SK-MEL-5 (cell line): ENCODE data around the gene SNX25. TPM values are rescaled to one million over a fixed set of nuclear protein-coding genes. Genes with fewer than 3 reads are reported as not detected.
"Not testable (repeated sequence)": the region's sequence is repeated elsewhere in the genome, so short reads cannot be mapped to it uniquely, and the experiment has no call there.

ENCODE experiments used
- DNase-seq: peaks from one replicate; pipeline ENCODE4 v3.0.0-alpha.2; 2016; ENCODE audit warnings: low read depth, low spot score
- in situ Hi-C: cut with HindIII; loops from 2 replicates; pipeline ENCODE4 v1.10.0; 2016; ENCODE audit warnings: low sequenced_read_pairs, high pct_unique_total_duplicates, low pct_unique_long_range_greater_than_20kb
- total RNA-seq: library from RNA; depleted of rRNA; stranded (reverse); fragments of >200 nt; shearing (Covaris generic); gene quantifications from 2 replicates; pipeline ENCODE4 v1.2.3, GENCODE V29; 2014

SNX25 gene
- total RNA-seq, 1 experiment from 2014 or later, result 57.8 TPM

DNA sequence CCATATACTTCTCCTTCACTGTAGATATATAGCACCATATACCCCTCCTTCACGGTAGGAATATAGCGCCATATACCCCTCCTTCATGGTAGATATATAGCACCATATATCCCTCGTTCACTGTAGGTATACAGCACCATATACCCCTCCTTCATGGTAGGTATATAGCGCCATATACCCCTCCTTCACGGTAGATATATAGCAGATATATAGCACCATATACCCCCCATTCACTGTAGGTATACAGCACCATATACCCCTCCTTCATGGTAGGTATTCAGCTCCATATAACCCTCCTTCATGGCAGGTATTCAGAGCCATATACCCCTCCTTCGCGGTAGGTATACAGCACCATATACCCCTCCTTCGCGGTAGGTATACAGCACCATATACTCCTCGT lies 12.5 kb downstream of the SNX25 start:
- in situ Hi-C loops, result no loop called here
- DNase-seq, result no peak

DNA sequence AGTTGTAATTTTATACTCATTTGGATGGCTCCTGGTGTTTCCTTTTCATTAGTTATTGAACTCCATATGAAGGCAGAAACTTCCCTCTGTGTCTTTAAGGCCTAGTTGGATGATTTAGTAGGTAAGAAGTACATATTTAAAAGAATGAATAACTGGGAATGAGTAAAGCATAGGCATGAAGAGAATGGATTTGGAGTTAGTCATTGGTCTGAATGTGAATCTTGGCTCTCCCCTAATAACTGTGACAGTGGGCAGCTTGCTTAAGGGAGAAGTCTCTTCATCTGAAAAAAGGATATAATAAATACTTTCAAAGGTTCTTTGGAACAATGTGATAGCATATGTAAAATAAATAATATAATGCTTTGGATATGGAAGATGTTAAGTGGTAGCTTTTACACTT lies 13.2 kb downstream of the SNX25 start:
- DNase-seq, result no peak
- in situ Hi-C loops, result no loop called here

DNA sequence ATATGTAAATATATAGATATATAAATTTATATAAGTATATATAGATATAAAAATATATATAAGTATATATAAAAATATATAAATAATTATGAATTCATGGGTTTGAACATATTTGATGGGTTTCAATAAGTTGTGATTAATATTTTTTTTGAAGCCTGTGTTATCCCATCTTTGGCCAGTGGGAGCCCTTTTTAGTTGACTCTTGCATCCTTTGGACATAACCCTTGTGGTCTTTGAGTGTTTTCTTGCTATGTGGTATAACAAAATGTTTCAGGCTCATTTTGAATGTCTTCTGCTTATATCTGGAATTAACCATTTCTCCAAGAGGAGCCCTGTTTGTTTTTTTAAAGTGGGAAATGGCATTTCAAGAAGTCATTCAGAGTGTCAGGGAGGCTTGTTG lies 15.2 kb downstream of the SNX25 start:
- in situ Hi-C loops, result no loop called here
- DNase-seq, result no peak

DNA sequence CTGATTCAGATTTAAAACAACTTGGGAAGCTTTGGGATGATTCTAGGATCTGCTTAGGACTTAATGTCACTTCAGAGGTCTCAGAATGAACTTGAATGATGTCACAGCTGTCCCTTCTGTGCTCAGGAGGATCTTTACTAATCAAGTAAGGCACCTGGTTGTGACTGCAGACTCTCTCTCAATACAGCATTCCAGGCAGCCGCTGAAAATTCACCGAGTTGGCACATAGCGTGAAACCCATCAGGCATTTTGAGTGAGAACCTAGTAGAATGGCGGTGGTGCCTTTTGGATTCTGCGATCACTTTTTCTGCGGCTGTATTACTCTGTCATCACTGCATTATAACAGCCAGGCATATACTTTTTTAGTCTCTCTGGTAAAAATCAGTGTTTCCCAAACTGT lies 16.5 kb downstream of the SNX25 start:
- no peak for DNase-seq
- in situ Hi-C loops, result no loop called here

DNA sequence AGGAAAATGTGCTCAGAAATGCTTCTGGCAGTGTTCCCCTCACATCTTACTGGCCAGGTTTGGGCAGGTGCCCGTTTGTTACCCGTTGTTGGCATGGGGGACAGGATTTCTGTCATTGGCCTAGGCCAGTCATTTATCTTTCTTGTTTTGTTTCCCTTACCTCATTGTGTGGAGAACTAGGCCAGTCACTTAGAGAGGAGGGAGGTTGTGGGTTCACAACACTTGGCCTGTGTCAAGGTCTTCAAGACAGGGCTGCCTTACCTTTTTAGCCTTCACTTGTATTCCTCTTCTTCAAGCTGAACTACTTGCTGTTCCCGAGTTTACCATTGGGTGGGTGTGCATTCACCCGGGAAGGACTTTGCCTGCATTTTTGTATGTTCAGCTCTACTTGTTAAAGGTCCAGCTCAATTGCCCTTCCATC lies 17.7 kb downstream of the SNX25 start:
- in situ Hi-C loops, result no loop called here
- peak; percentile 38 for DNase-seq

DNA sequence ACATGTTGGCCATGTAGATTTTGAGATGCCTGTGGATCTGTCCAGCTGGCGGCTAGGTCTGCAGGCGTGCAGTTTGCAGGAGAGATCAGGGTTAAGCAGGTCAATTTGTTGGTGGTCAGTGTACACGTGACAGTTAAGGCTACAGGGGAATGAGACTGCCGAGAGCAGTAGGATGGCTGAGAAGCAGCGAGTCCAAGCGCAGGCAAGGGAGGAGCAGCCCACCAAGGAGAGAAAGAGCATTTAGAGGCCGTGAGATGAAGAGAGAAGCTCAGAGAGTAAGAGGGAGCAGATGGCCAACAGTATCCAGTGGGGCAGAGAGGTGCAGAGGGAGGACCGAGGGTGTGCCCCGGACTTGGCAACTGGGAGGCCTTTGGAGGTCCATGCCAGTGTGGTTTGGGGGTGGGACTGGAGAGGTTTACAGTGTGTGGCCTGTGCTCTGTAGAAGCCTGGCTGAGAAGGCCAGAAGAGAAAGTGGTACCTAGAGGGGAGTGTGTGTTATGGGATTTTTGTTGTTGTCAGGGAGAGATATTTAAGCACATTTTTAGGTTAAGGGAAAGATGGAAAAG lies 18.4 kb downstream of the SNX25 start:
- in situ Hi-C loops, result no loop called here
- DNase-seq, result no peak

DNA sequence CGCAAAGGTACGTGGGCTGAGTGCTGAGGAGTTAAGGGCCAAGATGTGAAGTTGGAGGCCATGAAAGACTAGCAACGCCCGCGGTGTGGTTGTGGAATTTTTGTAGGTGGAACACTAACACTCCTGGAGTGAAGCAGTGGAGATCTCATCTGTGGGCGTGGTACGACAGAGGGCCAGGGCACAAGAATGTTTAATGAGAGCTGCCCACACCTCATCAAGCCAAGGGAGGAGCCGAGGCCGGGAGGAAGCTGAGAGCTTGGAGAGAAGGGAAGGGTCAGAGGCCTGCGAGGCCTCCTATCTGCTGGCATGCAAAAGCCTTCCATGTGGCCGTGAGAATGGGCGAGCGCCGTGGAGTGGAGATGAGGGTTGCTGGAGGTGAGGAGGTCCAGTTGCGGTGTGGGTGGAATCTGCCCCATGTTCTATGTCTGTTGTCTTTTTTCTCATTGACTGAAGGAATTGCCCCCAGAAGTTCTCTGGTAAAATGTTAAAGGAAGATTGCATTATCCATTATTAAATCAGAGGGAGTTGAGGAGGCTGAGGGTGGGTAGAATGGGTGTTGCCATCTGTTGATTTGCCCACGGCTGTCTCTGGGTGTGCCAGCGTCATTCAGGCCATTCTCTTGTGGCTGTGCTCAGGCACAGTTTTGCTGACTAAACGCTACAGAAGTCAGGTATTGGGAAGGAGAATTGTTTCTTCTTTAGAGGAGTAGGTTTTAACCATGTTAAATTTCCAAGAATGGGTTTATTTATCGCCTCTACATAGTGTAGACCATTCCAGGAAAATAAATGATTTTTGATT lies 19.8 kb downstream of the SNX25 start:
- in situ Hi-C loops, result no loop called here
- no peak for DNase-seq

DNA sequence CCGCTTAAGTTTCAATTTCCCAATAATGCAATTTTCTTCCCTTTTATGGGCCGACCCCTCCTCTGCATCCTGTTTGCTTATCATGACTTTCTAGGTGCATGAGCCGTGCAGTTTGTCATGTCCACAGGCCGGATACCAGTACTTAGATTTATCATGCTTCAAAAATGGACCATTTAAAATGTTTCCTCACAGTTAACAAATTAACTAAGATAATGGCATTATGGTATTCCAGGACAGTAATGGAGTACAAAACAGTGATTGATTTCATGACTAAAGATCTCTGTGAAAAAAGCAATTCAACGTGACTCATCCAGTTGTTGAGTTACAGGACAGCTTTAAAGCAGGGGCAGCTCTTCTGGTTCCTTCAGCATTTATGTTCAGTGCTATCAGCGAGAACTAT lies 23.0 kb downstream of the SNX25 start:
- no peak for DNase-seq
- in situ Hi-C loops, result no loop called here

DNA sequence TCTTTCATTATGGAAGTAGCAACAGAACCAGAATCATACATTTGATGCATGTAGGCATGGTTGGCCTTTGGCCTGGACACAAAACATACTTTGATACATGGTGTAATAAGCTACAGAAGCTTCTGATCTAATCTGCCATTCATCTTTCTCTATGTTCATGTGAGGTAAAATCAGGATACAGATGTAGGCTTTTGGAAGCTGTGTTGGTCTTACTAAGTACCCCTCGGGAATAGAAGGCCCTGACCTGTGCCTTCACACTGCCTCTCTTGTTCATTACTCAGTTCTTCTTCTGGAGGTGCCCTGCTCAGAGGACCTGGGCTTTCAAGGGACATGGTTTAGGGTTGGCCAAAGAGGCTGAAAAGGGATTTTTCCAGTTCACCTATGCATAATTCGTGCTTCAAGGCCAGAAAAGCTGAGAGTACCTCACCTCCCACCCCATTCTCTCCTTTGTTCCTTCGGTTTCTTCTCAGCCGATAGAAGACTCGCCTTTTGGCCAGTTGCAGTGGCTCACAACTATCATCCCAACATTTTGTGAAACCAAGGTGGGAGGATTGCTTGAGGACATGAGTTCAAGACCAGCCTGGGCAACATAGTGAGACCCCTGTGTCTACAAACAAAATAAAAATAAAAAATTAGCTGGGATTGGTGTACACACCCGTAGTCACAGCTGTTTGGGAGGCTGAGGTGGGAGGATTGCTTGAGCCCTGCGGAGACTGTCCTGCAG lies 25.9 kb downstream of the SNX25 start:
- in situ Hi-C loops, result no loop called here
- no peak for DNase-seq

DNA sequence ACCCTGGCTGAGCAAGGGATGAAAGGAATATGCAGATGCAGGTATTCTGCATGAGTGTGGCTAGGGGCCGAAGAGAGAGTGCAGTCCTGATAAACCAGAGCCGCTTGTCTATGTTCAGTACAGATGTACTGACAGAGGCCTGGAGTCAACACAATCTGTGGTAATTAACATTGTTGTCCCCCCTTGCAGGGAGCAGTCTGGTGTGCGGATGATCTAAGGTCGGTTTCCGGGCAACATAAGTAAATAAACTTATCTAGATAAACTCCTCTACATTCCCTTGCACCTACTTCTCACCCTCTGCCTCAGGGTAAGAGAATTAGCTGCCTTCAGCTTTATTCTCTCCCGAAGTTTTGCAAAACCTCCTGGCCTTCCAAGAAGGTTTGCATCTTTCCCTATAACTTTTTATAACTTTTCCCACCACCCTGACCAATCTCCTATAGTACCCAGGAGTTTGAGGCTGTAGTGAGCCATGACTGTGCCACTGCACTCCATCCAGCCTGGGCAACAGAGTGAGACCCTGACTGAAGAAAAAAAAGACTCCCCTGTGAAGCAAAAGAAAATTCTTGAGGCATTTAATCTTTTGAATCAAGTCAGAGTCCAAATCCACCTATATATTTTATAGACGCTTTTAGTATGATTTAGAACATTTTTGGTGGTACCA lies 26.6 kb downstream of the SNX25 start:
- in situ Hi-C loops, result no loop called here
- DNase-seq, result no peak

DNA sequence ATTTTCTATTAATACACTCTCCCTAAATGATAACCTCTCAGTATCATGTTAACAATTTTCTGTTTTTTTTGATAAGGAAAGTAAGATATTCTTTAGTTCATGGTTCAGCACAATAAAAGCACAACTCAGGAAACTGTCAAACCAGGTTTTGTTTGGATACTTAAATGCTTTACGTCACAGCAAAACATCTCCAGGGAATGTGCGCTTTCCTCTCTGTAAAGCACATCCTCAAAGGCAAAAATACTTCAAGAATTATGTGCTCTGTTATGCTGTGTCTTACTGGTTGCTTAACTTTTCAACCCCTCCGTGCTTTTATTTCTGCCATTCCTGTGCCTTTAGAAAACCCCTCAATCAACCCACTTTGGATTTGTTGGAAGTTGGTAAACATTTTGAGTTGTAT lies 27.8 kb downstream of the SNX25 start:
- no peak for DNase-seq
- in situ Hi-C loops, result no loop called here

DNA sequence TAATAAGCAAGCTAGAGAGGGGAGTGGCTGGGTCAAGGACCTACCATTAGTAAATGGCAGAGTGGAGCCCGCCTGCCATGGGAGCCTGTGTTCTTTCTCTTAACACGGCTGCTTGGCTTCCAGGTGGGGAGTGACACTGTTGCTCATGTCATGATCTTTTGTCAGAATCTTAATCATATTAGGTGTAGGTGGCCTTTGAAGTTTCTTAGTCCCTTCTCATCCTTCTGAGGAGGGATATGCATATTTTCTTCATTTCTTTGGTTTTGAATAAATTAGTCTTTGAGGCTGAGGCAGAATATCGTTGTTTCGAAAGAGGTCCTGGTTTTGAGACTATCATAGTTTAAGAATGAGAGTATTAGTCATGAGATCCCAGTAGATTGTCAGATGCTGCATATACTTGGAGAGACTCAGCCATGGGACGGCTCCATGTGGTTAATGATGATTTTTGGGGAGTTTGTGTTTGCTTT lies 28.9 kb downstream of the SNX25 start:
- DNase-seq, result no peak
- in situ Hi-C loops, result no loop called here

DNA sequence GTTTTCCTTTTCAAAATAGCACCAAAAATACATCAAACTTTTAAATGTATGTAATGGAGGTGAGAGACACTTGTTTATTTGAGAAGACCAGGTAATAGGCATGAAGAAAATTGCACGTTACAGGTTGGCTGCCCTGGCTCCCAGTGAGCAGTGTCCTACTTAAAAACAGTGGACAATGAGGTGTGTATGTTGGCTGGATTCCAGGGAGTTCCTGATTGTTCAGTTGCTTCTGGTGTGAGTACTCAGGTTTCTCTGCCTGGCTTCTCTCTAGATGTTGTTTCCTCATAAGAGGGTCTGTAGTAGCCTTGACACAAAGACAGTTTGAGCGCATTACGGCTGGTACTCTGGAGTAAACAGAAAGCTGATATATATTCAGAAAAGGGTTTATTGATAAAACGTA lies 29.4 kb downstream of the SNX25 start:
- no peak for DNase-seq
- in situ Hi-C loops, result no loop called here

DNA sequence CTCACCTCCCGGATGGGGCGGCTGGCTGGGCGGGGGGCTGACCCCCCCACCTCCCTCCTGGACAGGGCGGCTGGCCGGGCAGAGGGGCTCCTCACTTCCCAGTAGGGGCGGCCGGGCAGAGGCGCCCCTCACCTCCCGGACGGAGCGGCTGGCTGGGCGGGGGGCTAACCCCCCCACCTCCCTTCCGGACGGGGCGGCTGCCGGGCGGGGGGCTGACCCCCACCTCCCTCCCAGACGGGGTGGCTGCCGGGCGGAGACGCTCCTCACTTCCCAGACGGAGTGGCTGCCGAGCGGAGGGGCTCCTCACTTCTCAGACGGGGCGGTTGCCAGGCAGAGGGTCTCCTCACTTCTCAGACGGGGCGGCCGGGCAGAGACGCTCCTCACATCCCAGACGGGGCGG lies 31.1 kb downstream of the SNX25 start:
- in situ Hi-C loops, DNase-seq: not testable (repeated sequence)

DNA sequence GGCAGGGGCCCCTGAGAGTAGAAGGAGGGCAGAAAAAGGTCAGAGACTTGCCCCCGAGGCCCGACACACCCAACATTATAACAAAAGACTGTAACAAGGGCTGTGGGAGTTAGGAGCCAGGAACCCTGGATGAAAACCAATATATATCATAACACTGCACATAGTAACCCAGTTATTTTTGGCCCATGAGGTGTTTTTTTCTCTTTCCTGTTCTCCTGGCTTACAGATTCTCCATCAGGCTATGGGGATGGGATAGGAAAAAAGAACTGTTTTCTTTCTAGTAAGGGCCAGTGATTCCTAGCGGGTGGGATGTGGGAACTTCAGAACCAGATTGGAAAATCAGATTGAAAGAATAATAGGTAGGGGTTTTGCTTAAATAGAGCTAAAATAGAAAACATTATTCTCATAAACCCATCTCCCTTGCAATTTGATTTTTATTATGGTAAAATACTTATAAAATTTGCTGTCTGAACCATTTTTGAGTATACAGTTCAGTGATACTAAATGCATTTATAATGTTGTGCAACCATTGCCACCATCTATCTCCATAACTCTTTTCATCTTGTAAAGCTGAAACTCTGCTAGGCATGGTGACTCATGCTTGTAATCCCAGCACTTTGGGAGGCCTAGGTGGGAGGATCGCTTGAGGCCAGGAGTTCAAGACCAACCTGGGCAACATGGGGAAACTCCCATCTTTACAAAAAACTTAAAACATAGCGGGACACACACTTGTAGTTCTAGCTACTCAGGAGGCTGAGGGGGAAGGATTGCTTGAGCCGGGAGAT lies 33.5 kb downstream of the SNX25 start:
- DNase-seq, result no peak

DNA sequence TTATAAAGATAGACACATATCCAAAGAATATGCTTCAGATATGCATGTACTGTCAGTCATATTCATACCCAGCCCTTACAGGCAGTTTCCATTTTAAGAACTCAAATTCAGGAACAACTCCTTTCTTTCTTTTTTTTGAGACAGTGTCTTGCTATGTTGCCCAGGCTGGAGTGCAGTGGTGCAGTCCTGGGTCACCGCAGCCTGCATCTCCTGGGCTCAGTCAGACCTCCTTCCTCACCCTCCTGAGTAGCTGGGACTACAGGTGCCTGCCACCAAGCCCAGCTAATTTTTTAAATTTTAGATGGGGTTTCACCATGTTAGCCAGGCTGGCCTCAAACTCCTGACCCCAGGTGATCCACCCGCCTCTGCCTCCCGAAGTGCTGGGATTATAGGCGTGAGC lies 34.5 kb downstream of the SNX25 start:
- no peak for DNase-seq
- in situ Hi-C loops, result no loop called here

More for the DNA sequence above, 33.5 kb downstream of the SNX25 start:
- in situ Hi-C loops, result no loop called here

DNA sequence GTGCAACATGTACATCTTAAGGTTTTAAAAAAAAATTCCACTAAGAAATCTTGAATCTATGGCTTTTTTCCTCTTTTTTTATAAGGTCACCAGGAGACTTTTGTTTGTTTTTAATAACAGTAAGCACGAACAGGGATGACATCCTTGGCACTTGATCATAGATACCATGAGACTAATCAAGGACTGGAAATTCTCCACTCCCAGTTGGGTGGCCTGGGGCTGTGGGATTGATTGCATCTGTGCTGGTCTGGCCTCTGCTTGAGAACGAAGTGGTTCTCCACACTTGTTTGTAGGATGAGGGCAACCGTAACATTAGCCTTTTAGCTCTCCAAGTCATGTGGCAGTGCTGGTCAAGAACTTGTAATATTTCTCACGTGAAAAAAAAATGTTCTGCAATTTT lies 35.4 kb downstream of the SNX25 start:
- DNase-seq, result peak; percentile 92
- in situ Hi-C loops, result no loop called here

DNA sequence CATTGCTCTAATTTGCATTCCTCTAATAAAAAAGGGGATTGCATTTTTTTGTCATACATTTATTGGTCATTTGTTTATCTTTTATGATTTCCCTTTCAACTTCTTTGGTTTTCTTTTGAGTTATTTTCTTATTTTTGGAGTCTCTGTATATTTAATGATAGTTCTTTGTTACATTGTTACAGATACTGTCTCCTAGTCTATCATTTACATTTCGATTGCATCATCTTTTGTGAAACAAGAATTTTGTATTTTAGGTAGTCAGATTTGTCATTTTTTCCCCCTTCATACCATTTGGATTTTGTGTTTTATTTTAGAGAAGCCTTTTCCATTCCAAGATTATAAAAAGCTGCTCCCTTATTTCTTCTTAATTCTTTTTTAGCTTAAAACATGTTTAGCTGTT lies 37.1 kb downstream of the SNX25 start:
- no peak for DNase-seq
- in situ Hi-C loops, result no loop called here
